ENCODE results near the gene AXIN2.

The AXIN2 gene

DNA sequence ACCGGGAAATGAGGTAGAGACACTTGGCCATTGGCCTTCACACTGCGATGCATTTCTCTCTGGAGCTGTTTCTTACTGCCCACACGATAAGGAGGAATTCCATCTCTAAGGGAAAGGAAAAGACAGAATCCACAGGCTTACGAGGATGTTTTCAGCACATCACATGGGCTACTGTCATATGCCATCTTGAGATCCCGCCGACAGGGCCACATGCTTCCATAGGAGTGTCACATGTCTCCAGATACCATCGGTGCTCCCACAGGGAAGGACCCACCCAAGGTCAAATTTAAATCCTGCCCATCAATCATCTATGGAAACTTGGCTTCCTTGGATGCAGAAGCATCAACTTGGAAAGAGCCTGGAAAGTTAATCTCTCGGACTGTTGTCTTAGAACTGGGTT lies 20.0 kb downstream of the AXIN2 start:
- POLR2A ChIA-PET, result no interaction called here
- H3K4me3 ChIP-seq (ENCODE audit: low read depth, low read length), result no peak overlapping the region
- peaks cover 6 to 77% of the 10 kb centered on the region in 2 experiments for H3K36me3 ChIP-seq (ENCODE audit: control insufficient read depth in 2 of 2, insufficient read depth in 1 of 2, low read length in 2 of 2)
- H3K4me1 ChIP-seq (ENCODE audit: control insufficient read depth, insufficient read depth, low read length), result no peaks in the 10 kb centered on the region
- H3K27ac ChIP-seq (ENCODE audit: extremely low read depth, low read depth, low read length), result no peak overlapping the region
- CTCF ChIA-PET, result interaction anchor here (0.6 to 2.9 kb wide), 3 partner anchors 14 to 333 kb away, joined by 3 to 14 read pairs (median 4); no protein-coding TSS in a partner anchor
- H3K9me3 ChIP-seq (ENCODE audit: control insufficient read depth, insufficient read depth, low read depth, low read length), result no peaks in the 10 kb centered on the region
- no peak for TF ChIP-seq ZNF530 (tag by site-specific recombination; IDR thresholded peaks at IDR 0.05; ENCODE audit: low read depth)
- no peak for TF ChIP-seq ZNF239 (tag by site-specific recombination; IDR thresholded peaks at IDR 0.05)
- no peak for TF ChIP-seq ZBTB48 (tag by site-specific recombination; IDR thresholded peaks at IDR 0.05)
- TF ChIP-seq ZNF837 (tag by site-specific recombination; IDR thresholded peaks at IDR 0.05), result no peak
- no peak for TF ChIP-seq ZNF16 (tag by site-specific recombination; IDR thresholded peaks at IDR 0.05; ENCODE audit: low read depth)
- TF ChIP-seq ZBTB21 (tag by site-specific recombination; IDR thresholded peaks at IDR 0.05), result no peak
- TF ChIP-seq HOXC10 (CRISPR knock-in tag; IDR thresholded peaks at IDR 0.05), result no peak
- TF ChIP-seq SCRT1 (tag by site-specific recombination; IDR thresholded peaks at IDR 0.05; ENCODE audit: borderline replicate concordance), result no peak
- TF ChIP-seq, protein P1, sequence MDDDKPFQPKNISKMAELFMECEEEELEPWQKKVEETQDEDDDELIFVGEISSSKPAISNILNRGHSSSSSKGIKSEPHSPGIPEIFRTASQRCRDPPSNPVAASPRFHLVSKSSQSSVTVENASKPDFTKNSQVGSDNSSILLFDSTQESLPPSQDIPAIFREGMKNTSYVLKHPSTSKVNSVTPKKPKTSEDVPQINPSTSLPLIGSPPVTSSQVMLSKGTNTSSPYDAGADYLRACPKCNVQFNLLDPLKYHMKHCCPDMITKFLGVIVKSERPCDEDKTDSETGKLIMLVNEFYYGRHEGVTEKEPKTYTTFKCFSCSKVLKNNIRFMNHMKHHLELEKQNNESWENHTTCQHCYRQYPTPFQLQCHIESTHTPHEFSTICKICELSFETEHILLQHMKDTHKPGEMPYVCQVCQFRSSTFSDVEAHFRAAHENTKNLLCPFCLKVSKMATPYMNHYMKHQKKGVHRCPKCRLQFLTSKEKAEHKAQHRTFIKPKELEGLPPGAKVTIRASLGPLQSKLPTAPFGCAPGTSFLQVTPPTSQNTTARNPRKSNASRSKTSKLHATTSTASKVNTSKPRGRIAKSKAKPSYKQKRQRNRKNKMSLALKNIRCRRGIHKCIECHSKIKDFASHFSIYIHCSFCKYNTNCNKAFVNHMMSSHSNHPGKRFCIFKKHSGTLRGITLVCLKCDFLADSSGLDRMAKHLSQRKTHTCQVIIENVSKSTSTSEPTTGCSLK (tag by site-specific recombination; IDR thresholded peaks at IDR 0.05), result no peak
- no peak for TF ChIP-seq ZNF324 (tag by site-specific recombination; IDR thresholded peaks at IDR 0.05)
- TF ChIP-seq, protein P2, sequence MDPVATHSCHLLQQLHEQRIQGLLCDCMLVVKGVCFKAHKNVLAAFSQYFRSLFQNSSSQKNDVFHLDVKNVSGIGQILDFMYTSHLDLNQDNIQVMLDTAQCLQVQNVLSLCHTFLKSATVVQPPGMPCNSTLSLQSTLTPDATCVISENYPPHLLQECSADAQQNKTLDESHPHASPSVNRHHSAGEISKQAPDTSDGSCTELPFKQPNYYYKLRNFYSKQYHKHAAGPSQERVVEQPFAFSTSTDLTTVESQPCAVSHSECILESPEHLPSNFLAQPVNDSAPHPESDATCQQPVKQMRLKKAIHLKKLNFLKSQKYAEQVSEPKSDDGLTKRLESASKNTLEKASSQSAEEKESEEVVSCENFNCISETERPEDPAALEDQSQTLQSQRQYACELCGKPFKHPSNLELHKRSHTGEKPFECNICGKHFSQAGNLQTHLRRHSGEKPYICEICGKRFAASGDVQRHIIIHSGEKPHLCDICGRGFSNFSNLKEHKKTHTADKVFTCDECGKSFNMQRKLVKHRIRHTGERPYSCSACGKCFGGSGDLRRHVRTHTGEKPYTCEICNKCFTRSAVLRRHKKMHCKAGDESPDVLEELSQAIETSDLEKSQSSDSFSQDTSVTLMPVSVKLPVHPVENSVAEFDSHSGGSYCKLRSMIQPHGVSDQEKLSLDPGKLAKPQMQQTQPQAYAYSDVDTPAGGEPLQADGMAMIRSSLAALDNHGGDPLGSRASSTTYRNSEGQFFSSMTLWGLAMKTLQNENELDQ (tag by site-specific recombination; IDR thresholded peaks at IDR 0.05; ENCODE audit: low read depth), result no peak
- TF ChIP-seq ZNF169 (tag by site-specific recombination; IDR thresholded peaks at IDR 0.05), result no peak
- no peak for TF ChIP-seq ZNF2 (tag by site-specific recombination; IDR thresholded peaks at IDR 0.05)
- no peak for TF ChIP-seq ZNF654 (tag by site-specific recombination; IDR thresholded peaks at IDR 0.05; ENCODE audit: low read depth)
- TF ChIP-seq ZNF112 (tag by site-specific recombination; IDR thresholded peaks at IDR 0.05), result no peak
- TF ChIP-seq ZNF747 (tag by site-specific recombination; IDR thresholded peaks at IDR 0.05), result no peak
- TF ChIP-seq, protein P3, sequence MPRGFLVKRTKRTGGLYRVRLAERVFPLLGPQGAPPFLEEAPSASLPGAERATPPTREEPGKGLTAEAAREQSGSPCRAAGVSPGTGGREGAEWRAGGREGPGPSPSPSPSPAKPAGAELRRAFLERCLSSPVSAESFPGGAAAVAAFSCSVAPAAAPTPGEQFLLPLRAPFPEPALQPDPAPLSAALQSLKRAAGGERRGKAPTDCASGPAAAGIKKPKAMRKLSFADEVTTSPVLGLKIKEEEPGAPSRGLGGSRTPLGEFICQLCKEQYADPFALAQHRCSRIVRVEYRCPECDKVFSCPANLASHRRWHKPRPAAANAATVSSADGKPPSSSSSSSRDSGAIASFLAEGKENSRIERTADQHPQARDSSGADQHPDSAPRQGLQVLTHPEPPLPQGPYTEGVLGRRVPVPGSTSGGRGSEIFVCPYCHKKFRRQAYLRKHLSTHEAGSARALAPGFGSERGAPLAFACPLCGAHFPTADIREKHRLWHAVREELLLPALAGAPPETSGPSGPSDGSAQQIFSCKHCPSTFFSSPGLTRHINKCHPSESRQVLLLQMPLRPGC (tag by site-specific recombination; IDR thresholded peaks at IDR 0.05), result no peak
- TF ChIP-seq ZNF596 (tag by site-specific recombination; IDR thresholded peaks at IDR 0.05), result no peak
- no peak for TF ChIP-seq ZNF350 (tag by site-specific recombination; IDR thresholded peaks at IDR 0.05)
- no peak for TF ChIP-seq ZNF510 (tag by site-specific recombination; IDR thresholded peaks at IDR 0.05; ENCODE audit: insufficient replicate concordance)
